Measurements from ENCODE around the gene MECR. TPM values are rescaled to one million over a fixed set of nuclear protein-coding genes. Genes with fewer than 3 reads are reported as not detected.

The MECR gene
- total and polyA plus RNA-seq, 10 of the 15 experiments (the other 5 are each of a cell fraction or from before 2014, with no cell fraction given): 7.6 to 66.3 (median 38.7) TPM

GRCh38 chr1:29270929-29271521, 40.3 kb upstream of the MECR start:
- intact Hi-C loops (cut with micrococcal nuclease; ENCODE audit: unreplicated experiment): no loop called here
- DNase-seq (ENCODE audit: low read depth, low spot score) (no peak), ATAC-seq (no peak), FAIRE-seq (no peak)
- Histone ChIP-seq H4K20me1 (ENCODE audit: control insufficient read depth, insufficient read depth) (no peaks in the 10 kb centered on the region), H3K4me1 (ENCODE audit: control insufficient read depth, insufficient read depth, low read length) (no peaks in the 10 kb centered on the region), H3K4me3 (no peak overlapping the region), H3K36me3 (ENCODE audit: control insufficient read depth in 2 of 2, insufficient read depth in 2 of 2, low read length in 1 of 2) (no peaks in the 10 kb centered on the region), H2AFZ (ENCODE audit: control insufficient read depth, low read depth, low read length) (no peak overlapping the region), H3K27me3 (replicated peaks in 1 of 2; ENCODE audit: control insufficient read depth in 2 of 2, insufficient read depth in 2 of 2, low read length in 1 of 2) (peaks cover 0 to 2% of the 10 kb centered on the region in 2 experiments; a peak in 2 of 4 replicates), H3K27ac (ENCODE audit: control insufficient read depth, insufficient read depth) (no peak overlapping the region), H3K9me3 (replicated peaks; ENCODE audit: control insufficient read depth, insufficient read depth, low read length) (no peaks in the 10 kb centered on the region), H3K4me2 (ENCODE audit: control insufficient read depth, insufficient read depth) (no peak overlapping the region), H3K79me2 (ENCODE audit: control insufficient read depth, insufficient read depth, low read length) (no peaks in the 10 kb centered on the region), H3K9ac (ENCODE audit: control insufficient read depth, insufficient read depth, low read length) (no peak overlapping the region)
- CTCF ChIA-PET: no interaction called here
- TF ChIP-seq CBX5 (IDR thresholded peaks at IDR 0.05; ENCODE audit: low read depth): no peak
- TF ChIP-seq SP1 (IDR thresholded peaks at IDR 0.05; ENCODE audit: low read depth, low read length): no peak
- TF ChIP-seq CHD1 (IDR thresholded peaks at IDR 0.05; ENCODE audit: low read depth, low read length): no peak
- TF ChIP-seq RAD21 (IDR thresholded peaks at IDR 0.05; ENCODE audit: insufficient read depth, low read depth, low read length): no peak
- TF ChIP-seq ZBTB11 (CRISPR knock-in tag; IDR thresholded peaks at IDR 0.05): no peak
- TF ChIP-seq ZNF622 (IDR thresholded peaks at IDR 0.05): no peak
- no peak for TF ChIP-seq EP300 (IDR thresholded peaks at IDR 0.05; ENCODE audit: borderline replicate concordance in 1 of 2, control insufficient read depth in 1 of 2, low read depth in 2 of 2, low read length in 2 of 2)
- no peak for TF ChIP-seq JUNB (IDR thresholded peaks at IDR 0.05)
- no peak for TF ChIP-seq USF1 (IDR thresholded peaks at IDR 0.05; ENCODE audit: borderline replicate concordance, extremely low read length, insufficient read depth, low read depth, low read length)
- TF ChIP-seq RELA (IDR thresholded peaks at IDR 0.05; ENCODE audit: borderline replicate concordance, partially characterized antibody): no peak
- no peak for TF ChIP-seq CTCF (IDR thresholded peaks at IDR 0.05 in 2 of 3, conservative IDR thresholded peaks at IDR 0.05 in 1 of 3; ENCODE audit: control insufficient read depth in 2 of 3, extremely low read depth in 1 of 3, insufficient read depth in 1 of 3, low read depth in 3 of 3, low read length in 3 of 3)
- no peak for TF ChIP-seq SIN3A (IDR thresholded peaks at IDR 0.05; ENCODE audit: low read depth, low read length)
- no peak for TF ChIP-seq EGR1 (IDR thresholded peaks at IDR 0.05; ENCODE audit: borderline replicate concordance in 1 of 2, low read depth in 2 of 2, low read length in 2 of 2)
- TF ChIP-seq FOXK2 (IDR thresholded peaks at IDR 0.05): no peak
- TF ChIP-seq MYB (IDR thresholded peaks at IDR 0.05; ENCODE audit: borderline replicate concordance, low read depth, low read length): no peak
- no peak for TF ChIP-seq STAT1 (conservative IDR thresholded peaks at IDR 0.05)
- 2% methylated on average over 3 of the region's 3 CpGs for WGBS (ENCODE audit: insufficient coverage, insufficient replicate concordance, low lambda C conversion rate, missing lambda C conversion rate)
- SMC1A ChIA-PET (ENCODE audit: uncharacterized antibody, unreplicated experiment): no interaction called here
- in situ Hi-C loops (cut with MboI): no loop called here
- POLR2A ChIA-PET: no interaction called here
- RAD21 ChIA-PET (ENCODE audit: unreplicated experiment): no interaction called here
- no TSS peak for BruUV-seq (replicated peaks)
